ENCODE measurements around the gene PSMD11.
"Not testable (repeated sequence)": the region's sequence is repeated elsewhere in the genome, so short reads cannot be mapped to it uniquely, and the experiment has no call there.

Gene PSMD11

DNA sequence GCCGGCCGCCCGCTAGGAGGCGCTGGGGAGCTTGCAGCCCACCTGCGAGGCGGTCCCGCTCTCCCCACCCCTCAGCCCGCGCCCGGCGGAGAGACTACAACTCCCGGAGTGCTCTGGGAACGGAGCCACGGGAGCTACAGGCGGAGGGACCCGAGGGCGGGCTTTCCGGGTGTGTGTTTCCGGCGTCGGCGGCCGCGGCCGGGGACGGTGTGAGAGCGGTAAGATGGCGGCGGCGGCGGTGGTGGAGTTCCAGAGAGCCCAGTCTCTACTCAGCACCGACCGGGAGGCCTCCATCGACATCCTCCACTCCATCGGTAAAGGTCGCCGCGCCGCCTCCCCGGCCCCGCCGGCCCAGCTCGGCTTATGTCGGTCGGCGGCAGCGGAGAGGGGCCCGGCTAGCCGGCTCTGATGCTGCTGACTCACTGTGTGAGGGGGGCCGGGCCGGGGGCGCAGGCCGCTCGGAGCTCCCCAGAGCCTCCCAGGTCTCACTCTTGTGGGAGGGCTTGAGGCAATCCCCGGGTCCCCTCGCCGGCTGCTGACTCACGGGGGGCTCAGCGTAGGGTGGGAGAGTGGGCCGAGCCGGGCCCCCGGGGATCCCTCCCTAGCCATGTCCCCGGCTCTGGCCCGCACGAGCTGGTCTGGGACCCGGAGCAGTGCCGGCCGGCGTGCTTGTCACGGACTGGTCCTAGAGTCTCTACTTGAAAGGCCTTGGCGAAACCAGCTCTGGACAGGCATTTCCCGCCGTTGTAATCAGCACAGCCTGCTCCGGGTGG lies at the start of gene PSMD11:
Gene PSMD11, plus strand, starts transcription at position 210 of the 773 bp plus-strand sequence. Its CDS starts 14 bp downstream, at position 224.
- peak; percentile 98 for DNase-seq (ENCODE audit: low spot score)
- TF ChIP-seq, protein P1, sequence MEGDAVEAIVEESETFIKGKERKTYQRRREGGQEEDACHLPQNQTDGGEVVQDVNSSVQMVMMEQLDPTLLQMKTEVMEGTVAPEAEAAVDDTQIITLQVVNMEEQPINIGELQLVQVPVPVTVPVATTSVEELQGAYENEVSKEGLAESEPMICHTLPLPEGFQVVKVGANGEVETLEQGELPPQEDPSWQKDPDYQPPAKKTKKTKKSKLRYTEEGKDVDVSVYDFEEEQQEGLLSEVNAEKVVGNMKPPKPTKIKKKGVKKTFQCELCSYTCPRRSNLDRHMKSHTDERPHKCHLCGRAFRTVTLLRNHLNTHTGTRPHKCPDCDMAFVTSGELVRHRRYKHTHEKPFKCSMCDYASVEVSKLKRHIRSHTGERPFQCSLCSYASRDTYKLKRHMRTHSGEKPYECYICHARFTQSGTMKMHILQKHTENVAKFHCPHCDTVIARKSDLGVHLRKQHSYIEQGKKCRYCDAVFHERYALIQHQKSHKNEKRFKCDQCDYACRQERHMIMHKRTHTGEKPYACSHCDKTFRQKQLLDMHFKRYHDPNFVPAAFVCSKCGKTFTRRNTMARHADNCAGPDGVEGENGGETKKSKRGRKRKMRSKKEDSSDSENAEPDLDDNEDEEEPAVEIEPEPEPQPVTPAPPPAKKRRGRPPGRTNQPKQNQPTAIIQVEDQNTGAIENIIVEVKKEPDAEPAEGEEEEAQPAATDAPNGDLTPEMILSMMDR (IDR thresholded peaks at IDR 0.05; ENCODE audit: extremely low read depth, missing control alignments), result peak; percentile 85

DNA sequence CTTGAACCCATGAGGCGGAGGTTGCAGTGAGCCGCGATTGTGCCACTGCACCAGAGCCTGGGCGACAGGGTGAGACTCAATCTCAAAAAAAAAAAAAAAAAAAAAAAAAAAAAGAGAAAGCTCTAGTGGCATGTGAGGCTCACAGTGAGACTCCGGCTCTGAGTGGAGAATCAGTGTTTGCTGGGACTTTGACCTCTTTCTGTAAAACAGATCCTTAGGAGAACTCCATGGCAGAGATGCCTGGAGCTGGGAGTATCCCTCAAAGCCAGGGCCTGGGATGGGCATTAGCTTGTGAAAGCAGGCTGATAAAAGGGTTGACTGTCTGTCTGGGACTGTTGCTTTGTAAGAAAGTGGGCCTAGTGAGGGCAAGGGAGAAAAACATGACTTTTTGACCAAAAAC lies 48.0 kb upstream of the PSMD11 start:
- no peak for DNase-seq (ENCODE audit: low spot score)
- TF ChIP-seq, protein P1 (IDR thresholded peaks at IDR 0.05; ENCODE audit: extremely low read depth, missing control alignments), result no peak

DNA sequence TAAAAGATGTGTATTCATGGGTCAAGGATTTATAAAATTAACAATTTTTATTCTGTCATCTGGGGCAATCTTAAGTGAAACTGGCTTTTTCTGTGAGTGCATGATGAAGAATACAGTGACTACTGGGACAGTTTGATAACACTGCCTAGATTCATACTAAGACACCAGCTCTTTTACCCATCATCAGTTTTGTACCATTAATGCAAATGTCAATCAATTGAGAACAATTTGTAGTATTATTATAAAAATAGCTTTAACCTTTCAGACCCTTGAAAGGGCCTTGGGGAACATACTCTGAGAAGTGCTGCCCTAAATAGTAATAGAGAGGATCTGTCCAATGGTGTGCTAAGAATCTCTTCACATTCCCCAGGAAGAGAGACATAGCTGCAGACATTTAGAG lies 45.4 kb upstream of the PSMD11 start:
- TF ChIP-seq, protein P1 (IDR thresholded peaks at IDR 0.05; ENCODE audit: extremely low read depth, missing control alignments), result no peak

DNA sequence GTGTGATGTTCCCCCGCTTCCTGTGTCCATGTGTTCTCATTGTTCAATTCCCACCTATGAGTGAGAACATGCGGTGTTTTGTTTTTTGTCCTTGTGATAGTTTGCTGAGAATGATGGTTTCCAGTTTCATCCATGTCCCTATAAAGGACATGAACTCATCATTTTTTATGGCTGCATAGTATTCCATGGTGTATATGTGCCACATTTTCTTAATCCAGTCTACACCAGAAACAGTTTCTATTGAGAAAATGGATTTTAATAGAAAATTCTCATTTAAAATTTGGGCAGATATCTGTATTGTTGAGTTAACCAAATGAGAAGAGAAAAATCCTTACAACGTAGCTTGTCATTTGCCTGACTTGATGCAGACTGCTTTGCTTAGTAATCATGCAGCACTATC lies 34.2 kb upstream of the PSMD11 start:
- DNase-seq (ENCODE audit: low spot score), result not testable (repeated sequence)

More for the DNA sequence above, 45.4 kb upstream of the PSMD11 start:
- no peak for DNase-seq (ENCODE audit: low spot score)

DNA sequence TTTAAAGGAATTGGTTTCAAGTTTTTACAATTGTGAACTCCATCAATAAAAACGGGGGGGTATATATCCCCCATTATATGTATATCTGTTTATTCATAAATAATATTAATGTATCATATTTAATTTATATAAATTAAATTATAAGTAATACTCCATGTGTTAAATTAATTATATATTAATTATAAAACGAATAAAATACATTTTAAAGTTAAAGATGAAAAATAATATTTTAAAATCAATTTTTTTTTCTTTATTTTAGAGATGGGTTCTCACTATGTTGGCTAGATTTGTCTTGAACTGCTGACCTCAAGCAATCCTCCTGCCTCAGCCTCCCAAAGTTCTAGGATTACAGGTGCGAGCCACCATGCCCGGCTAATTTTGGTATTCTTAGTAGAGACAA lies 17.4 kb upstream of the PSMD11 start:
- no peak for DNase-seq (ENCODE audit: low spot score)
- TF ChIP-seq, protein P1 (IDR thresholded peaks at IDR 0.05; ENCODE audit: extremely low read depth, missing control alignments), result no peak

DNA sequence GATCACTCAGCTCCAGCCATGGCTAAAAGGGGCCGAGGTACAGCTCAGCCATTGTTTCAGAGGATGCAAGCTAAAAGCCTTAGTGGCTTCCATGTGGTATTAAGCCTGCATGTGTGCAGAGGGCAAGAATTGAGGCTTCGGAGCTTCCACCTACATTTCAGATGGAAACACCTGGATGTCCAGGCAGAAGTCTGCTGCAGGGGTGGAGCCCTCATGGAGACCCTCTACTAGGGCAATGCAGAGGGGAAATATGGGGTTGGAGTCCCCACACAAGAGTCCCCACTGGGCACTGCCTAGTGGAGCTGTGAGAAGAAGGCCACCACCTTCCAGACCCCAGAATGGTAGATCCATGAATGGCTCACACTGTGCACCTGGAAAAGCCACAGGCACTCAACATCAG lies 14.7 kb upstream of the PSMD11 start:
- DNase-seq (ENCODE audit: low spot score), result no peak
- TF ChIP-seq, protein P1 (IDR thresholded peaks at IDR 0.05; ENCODE audit: extremely low read depth, missing control alignments), result no peak

DNA sequence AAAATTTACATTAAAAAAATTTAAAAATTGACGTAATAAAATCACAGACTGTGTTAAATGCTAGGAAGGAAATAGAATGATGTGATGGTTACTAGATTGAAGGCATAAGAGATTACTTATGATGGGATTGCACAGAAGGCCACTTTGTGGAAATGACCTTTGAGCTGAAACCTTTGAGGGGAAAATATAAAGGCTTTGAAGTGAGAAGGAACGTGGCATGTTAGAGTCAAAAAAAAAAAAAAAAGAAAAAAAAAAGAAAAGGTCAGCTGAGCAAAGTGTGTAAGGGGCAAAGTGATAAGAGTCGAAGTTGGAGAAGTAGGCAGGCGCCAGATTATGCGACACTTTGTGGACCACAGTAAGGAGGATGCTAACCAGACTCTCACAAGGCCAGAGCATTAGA lies 3.6 kb upstream of the PSMD11 start:
- DNase-seq (ENCODE audit: low spot score), result no peak
- TF ChIP-seq, protein P1 (IDR thresholded peaks at IDR 0.05; ENCODE audit: extremely low read depth, missing control alignments), result no peak

DNA sequence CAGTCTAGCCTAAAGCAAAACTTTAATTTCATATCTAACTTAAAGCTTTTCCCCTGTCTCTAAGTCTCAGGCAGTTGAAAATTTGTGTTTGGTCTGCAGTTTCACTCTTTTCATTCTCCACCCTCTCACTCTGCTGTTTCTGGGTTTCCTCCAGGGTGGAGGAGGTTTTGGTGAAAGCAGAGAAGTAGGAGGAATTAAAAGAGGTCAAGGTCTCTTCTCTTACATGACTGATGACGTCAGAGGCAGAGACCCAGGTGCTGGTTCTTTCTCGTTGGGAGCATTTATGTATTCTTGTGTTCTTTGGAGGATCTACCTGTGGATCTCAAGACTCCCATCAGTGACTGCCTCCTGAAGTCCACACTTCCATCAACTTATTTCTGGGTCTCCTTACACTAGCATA lies 2.4 kb upstream of the PSMD11 start:
- TF ChIP-seq, protein P1 (IDR thresholded peaks at IDR 0.05; ENCODE audit: extremely low read depth, missing control alignments), result no peak
- DNase-seq (ENCODE audit: low spot score), result no peak
